Posterior cingulate gyrus (tissue), 11 donors: Measurements from ENCODE around the gene HRH1.

Experiments used
- DNase-seq, 10 donors: peaks; one replicate each; pipeline versions ENCODE4 v3.0.0 to v3.0.0-alpha.2; 2020 to 2021; ENCODE audit warnings: mixed read lengths in 3 of 10
- intact Hi-C: fragments of 100-400 bp; cut with DNase I; formaldehyde crosslinking; loops from one replicate; pipeline ENCODE4 v1.15.1; 2023

The HRH1 gene

GRCh38 chr3:11305509-11305908 lies 151.2 kb downstream of the HRH1 start:
- intact Hi-C loops = no loop called here
- no peak for DNase-seq

GRCh38 chr3:11306817-11307589 lies 152.7 kb downstream of the HRH1 start:
- intact Hi-C loops = no loop called here
- DNase-seq = peak in 7 of 10 donors; percentile 19 to 86 (median 69)

GRCh38 chr3:11307830-11308432 lies 153.6 kb downstream of the HRH1 start:
- DNase-seq = no peak
- intact Hi-C loops = no loop called here

- intact Hi-C loops = no loop called here
- DNase-seq = no peak
Observed at GRCh38 chr3:11310258-11310657, 156.0 kb downstream of the HRH1 start.

GRCh38 chr3:11312166-11312565 lies 157.9 kb downstream of the HRH1 start:
- DNase-seq = no peak

More at GRCh38 chr3:11312166-11312565, 157.9 kb downstream of the HRH1 start:
- intact Hi-C loops = no loop called here
